Measurements from ENCODE around the gene CENPU. TPM values are rescaled to one million over a fixed set of nuclear protein-coding genes. Genes with fewer than 3 reads are reported as not detected.
A peak's percentile ranks its signal among the peaks of the same experiment; 100 is the strongest.
"Not testable (repeated sequence)": the region's sequence is repeated elsewhere in the genome, so short reads cannot be mapped to it uniquely, and the experiment has no call there.

The CENPU gene
- total RNA-seq, 2 donors from 2014 or later = 5.8 to 11.8 TPM

DNA sequence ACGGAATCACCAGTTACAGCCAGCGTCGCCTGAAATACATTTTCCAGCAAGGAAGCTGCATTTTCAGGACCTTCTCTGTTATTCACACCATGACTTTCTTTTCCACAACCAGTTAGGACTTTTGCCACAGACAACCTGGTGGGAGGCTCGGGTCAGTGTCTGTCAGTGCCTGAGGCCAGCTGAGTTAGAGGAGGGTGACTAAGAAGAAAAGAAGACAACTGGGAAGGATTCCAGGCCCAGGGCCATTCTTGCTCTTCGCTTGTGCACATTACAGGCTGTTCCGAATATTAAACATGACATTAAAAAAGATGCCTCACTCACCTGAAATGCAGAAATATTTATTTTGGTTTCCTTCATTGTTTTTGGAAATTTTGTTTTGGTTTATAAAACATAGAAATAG lies 21.4 kb upstream of the CENPU start:
- ATAC-seq (no peak), DNase-seq (no peak)
- intact Hi-C loops (cut with DNase I, micrococcal nuclease) = no loop called here

DNA sequence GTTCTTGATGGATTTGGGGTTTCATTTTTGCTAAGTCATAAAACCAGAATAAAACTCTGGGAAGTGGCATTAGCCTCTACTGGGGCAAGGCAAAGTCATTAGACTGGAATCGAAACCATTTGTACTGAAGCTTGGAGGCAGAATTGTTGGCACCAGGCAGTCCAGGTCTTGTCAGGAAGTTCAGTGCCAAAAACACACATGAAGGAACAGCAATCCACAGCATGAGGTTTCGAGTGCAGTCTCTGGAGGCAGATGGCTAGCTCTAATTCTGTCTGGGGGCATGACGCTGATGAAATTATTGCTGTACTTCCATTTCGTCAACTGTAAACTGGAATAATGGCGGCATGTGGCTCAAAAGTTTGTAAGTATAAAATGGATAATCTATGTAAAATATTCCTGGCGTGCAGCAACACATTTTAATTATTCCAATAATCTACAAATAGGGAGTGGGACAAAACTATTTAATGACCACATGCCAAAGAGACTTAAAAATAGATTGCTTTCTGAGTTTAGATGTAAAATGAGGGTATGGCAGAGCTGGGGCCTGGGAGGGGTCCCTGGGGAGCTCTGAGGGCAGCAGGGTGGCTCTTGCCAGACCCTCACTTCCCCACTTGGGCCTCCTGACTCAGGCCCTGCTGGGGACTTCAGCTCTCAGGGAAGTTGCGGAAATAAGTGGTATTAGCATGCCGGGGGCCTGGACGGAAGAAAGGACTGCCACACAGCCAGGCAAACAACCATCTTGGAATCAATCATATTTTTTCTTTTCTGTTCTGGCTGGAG lies 18.8 kb upstream of the CENPU start:
- intact Hi-C loops (cut with DNase I, micrococcal nuclease) = no loop called here
- no peak for DNase-seq

DNA sequence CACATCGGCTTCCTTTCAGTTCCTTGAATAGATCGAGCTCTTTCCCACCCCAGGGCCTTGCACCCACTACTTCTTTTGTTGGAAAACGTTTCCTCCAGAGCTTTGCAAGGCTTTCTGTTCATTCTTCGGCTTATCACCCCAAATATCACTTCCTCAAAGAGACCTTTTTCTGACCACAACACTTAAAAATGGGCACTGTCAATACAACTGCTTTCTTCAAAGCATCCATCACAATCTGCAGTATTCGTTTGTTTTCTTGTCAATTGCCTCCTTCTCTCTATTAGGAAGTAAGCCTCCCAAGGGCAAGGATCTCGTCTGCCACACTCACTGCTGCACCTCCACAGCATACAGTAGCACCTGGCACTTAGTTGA lies 17.7 kb upstream of the CENPU start:
- intact Hi-C loops (cut with DNase I, micrococcal nuclease) = no loop called here
- no peak for DNase-seq
- no peak for ATAC-seq

More for the DNA sequence above, 18.8 kb upstream of the CENPU start:
- no peak for ATAC-seq

DNA sequence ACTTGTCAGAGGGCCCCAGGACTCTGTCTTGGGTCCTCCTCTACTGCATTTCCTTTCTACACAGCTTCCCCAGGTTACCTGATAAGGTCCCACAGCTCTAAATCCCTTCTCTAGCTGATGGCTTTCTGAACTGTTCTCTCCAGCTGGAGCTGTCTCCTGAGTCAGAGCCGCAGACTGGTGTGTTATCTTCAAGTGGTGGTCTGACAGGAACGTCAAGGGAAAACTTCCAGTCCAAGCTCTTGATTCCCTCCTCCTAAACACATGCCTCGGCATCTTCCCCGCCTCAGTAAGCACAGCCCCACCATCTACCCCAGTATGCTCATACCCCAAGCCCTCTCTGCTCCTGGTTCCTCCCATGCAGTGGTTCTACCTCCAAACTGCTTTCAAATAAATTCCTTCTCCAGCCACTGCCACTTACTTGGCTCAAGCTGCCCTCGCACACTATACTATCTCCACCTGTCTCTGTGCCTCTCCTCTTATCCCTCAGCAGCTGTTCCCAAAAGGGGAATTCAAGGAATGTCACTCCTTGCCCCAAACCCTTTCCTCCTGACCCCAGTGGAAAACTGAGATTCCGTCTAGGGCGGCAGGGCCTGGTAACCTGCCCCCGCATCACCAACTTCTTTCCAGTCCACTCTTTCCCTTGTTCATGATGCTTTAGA lies 17.2 kb upstream of the CENPU start:
- DNase-seq = no peak
- intact Hi-C loops (cut with DNase I, micrococcal nuclease) = no loop called here
- ATAC-seq = no peak

DNA sequence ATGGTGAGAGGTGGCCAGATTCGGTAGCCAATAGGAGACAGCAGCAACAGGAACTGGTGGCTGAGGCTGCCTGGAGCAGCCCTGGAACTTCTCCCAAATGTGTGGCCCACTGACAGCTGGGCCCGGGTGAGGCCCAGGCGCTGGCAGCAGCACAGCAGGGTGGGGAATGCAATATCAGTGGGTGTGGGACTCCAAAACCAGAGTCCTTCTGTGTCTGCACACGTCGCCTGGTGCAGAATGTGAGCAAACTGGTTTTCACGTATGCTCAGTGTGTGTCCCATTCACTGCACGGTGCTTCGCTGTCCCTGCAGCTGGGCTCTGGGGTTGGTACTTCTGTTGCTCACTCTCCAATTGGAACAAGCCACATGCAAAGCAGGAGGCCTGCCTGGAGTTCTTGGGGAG lies 14.4 kb upstream of the CENPU start:
- intact Hi-C loops (cut with DNase I, micrococcal nuclease) = no loop called here
- peak; percentile 62 for ATAC-seq
- DNase-seq = peak; percentile 37 to 54

DNA sequence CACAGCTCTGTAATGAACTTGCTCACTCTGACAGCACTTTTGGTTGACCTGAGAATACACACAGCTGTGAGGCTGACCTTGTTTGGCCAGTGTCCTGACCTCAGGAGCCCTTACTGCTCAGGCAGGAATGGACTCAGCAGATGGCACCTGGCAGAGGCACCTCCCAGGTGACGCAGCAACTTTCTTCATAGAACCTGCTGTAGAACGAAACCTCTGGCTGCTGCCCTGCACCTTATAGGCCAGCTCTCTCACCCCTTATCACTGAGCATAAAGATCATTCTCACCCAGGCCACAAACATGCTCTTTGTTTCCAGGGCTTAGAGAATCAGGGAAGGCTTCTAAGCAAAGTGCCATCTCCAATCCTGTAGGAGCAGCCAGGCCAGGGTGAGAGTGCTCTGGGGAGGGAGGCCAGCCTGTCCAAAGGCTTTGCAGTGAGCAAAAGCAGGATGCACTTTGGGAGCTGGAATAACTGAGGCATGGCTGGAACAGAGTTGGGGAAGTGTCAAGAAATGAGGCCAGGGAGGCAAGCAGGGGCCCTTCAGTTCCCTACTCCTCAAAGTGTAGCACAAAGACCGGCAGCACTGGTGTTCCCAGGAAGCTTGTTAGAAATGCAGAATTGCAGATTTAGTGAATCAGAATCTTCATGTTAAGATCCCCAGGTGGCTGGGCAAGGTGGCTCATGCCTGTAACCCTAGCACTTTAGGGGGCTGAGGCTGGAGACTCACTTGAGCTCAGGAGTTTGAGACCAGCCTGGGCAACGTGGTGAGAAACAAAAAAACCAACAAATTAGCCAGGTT lies 13.3 kb upstream of the CENPU start:
- ATAC-seq = peak; percentile 84
- intact Hi-C loops (cut with DNase I, micrococcal nuclease) = no loop called here
- peak; percentile 69 to 81 for DNase-seq

DNA sequence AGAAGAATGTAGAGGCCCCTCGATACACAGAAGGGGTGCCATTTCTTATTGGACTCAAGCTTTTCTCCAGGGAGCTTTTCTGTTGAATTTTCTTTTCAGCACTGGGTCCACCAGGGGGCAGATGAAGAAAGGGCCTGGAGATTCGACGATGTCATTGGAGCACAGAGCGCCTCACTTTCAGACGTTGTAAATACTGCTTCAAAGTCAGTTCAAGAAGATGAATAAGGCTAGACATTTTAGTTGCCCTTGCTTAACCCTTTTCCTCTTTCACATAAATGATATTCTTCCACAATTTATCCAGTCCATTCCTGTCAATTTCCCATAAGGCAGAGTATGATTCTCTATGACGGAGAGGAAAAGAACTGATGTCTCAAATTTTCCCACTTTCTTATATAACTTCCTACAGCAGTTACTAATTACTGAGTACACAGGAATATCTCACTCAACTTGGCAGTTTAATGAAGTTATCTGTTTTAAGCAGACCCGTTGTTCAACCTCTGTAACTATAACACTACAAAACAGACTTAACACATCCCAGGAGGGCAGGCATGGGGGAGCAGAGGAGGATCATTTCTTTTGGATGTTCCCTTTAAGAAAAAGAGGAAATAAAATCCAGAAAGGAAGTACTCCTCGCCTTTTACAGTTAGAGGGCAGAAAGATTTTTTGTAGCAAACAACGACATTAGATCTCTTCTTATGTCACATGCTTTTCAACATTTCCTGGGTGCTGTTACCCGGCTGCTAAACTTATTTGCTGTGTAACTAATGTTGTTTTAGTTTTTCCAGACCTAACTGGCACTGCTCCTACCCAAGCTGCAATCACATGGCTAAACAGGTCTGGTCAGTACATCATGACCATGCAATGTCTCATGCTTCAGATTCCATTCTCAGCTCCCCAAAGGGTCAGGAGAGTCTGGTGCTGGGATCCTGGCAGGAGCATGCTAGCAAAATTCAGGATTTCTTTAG lies 12.2 kb upstream of the CENPU start:
- ATAC-seq (peak; percentile 63), DNase-seq (peak; percentile 72 to 84)
- intact Hi-C loops (cut with DNase I, micrococcal nuclease) = no loop called here

DNA sequence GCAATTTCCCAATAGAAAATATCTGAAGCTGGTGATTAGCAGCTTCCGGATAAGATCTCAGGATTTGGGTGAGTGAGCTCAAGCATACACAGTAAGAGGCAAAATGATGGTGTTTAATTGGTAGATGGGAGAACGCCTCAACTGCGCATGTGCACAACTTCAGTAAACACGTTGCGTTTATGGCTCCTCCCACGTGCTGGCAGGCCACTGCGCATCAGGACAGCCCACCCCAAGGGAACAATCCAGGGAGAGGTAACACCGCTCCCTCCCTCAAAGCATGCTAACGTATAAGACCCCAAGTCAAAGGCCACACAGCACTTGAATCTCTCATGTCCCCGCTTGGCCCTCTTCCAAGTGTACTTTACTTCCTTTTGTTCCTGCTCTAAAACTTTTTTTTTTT lies 10.3 kb upstream of the CENPU start:
- intact Hi-C loops (cut with DNase I, micrococcal nuclease) = loop anchor here in 1 of 2 donors (5.0 kb wide), 1 partner anchor 238 kb away; no protein-coding TSS in a partner anchor
- DNase-seq (no peak), ATAC-seq (no peak)

DNA sequence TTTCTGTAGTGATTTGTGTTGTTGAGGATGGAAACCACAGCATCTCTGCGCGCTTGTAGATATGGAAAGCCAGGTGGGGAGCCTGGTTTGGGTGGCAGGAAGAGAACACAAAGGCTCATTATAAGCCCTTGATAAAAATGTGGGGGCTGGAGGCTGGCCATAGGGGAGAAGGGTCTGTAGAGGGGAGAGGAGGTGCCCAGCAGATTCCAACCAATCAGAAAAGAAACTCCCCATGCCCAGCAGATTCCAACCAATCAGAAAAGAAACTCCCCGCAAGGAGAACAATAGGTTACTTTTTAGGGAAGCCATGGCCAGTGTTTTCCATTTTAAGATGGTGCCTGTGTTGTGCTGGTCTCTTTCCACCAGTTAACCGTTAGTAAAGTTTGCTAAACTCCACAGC lies 9.8 kb upstream of the CENPU start:
- DNase-seq (no peak), ATAC-seq (no peak)
- intact Hi-C loops (cut with DNase I, micrococcal nuclease) = loop anchor here in 1 of 2 donors (5.0 kb wide), 1 partner anchor 239 kb away; no protein-coding TSS in a partner anchor

DNA sequence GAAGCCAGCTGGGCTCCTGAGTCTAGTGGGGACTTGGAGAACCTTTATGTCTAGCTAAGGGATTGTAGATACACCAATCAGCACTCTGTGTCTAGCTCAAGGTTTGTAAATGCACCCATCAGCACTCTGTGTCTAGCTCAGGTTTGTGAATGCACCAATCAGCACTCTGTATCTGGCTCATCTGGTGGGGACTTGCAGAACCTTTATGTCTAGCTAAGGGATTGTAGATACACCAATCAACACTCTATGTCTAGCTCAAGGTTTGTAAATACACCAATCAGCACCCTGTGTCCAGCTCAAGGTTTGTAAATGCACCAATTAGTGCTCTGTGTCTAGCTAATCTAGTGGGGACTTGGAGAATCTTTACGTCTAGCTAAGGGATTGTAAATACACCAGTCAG lies 7.8 kb upstream of the CENPU start:
- not testable (repeated sequence) for ATAC-seq, DNase-seq
- intact Hi-C loops (cut with DNase I, micrococcal nuclease) = loop anchor here in 1 of 2 donors (5.0 kb wide), 1 partner anchor 241 kb away; no protein-coding TSS in a partner anchor

DNA sequence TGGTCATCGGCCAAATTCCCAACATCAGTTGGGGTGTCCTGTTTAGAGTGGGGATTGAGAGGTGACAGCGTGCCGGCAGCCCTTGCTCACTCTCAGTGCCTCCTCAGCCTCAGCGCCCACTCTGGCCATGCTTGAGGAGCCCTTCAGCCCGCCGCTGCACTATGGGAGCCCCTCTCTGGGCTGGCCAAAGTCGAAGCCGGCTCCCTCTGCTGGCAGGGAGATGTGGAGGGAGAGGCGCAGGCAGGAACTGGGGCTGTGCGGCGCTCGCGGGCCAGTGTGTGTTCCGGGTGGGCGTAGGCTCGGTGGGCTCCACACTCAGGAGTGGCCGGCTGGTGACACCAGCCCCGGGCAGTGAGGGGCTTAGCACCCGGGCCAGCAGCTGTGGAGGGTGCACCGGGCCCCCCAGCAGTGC lies 7.1 kb upstream of the CENPU start:
- intact Hi-C loops (cut with DNase I, micrococcal nuclease) = loop anchor here in 1 of 2 donors (5.0 kb wide), 1 partner anchor 241 kb away; no protein-coding TSS in a partner anchor

DNA sequence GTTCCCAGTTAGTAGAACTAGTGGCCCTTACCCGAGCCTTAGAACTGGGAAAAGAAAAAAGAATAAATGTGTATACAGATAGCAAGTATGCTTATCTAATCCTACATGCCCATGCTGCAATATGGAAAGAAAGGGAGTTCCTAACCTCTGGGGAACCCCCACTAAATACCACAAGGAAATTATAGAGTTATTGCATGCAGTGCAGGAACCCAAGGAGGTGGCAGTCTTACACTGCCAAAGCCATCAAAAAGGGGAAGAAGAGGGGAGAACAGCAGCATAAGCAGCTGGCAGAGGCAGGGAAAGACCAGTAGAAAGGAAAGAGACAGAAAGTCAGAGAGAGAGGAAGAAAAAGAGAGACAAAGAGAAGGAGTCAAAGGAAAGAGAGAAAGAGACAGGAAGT lies 5.7 kb upstream of the CENPU start:
- intact Hi-C loops (cut with DNase I, micrococcal nuclease); ATAC-seq; DNase-seq: not testable (repeated sequence)

More for the DNA sequence above, 7.1 kb upstream of the CENPU start:
- DNase-seq (no peak), ATAC-seq (no peak)

DNA sequence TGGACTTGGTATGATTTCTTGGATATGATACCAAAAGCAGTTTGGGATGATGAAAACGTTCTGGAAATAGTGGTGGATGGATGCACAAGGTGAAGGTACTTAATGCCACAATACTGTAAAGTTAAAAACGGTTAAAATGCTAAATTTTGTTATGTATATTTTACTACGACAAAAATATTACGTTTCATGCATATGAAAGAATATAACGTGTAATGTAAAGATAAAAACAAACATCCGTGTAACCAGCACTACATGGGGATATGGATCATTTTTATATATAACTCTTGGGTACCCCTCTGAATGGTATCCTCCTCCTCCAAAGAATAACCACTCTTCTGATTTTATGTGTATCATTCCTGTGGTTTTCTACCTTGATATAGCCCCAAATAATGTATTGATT lies 862 bp upstream of the CENPU start:
- no peak for ATAC-seq
- intact Hi-C loops (cut with DNase I, micrococcal nuclease) = no loop called here
- DNase-seq = no peak

DNA sequence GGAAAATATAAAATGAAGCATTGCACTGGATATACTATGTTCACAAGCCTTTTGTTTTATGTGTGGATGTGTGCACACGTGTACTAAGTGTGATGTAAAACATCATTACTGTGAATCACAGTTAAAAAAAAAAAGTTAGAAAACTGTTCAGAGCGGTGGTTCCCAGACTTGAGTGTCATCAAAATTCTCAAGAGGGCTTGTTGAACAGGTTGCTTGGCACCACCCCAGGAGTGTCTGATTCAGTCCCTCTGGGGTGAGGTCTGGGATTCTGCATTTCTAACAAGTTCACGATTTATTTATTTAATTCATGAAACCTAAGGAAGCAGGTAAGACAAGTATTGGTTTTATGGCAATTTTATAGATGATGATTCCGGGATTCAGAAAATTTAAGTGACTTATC lies 1.8 kb downstream of the CENPU start:
- intact Hi-C loops (cut with DNase I, micrococcal nuclease) = no loop called here
- ATAC-seq = no peak
- DNase-seq = no peak

DNA sequence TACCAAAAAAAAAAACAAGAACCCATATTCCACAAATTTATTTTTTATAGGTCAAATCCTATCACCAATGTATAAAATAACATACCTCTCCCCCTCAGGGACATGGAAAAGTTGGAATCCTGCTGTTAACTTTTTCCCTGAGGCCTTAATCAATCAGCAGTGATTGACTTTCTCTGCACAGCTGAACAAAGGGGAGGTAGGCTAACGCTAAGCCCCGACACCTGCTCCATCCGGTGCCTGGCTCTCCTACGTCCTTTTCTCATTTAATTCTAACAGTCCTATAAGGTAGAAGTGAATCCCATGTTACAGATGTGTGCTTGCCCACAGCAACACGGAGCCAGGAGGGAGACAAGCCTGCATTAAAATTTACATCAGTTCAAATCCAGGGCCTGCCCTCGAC lies 2.8 kb downstream of the CENPU start:
- DNase-seq = no peak
- ATAC-seq = no peak
- intact Hi-C loops (cut with DNase I, micrococcal nuclease) = no loop called here

DNA sequence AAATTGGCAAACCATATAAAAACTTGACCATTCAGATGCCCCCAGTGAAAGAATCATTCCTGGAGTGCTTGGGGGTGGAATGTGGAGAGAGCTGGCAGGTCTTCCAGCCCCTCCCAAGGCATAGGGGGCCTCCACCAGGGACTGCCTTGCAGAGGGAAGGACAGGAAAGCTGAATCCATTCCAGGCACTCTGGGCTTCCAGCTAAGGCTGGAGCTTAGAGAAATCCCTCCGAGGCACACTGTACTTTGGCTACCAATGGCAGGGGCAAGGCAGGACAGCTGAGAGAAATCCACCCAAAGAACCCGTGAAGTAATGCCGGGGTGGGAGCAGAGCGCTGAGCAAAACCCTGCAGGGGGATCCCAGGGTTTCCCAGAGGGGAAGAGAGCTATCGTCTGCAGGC lies 4.0 kb downstream of the CENPU start:
- DNase-seq (no peak), ATAC-seq (no peak)
- intact Hi-C loops (cut with DNase I, micrococcal nuclease) = loop anchor here in 1 of 2 donors (10.0 kb wide), 1 partner anchor 85 kb away; the partner anchor contains the start of genes CASP3 and PRIMPOL

DNA sequence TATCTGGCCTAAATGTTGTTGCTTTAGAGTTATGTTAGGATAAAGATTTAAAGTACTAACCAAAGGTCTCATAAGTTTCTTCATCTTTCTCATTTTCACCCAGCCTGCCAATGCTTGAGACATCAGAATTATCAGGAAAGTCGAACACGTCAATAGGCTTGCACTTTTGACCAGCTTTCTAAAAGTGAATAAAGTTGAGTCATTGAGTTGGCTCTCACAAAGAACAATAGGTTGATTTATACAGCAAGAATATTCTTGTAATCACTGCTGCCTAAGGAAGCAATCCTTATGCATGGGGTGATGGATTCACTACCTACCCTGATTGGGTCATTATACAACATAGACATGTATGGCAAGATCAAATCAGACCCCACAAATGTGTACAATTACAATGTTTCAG lies 5.0 kb downstream of the CENPU start:
- intact Hi-C loops (cut with DNase I, micrococcal nuclease) = loop anchor here in 1 of 2 donors (10.0 kb wide), 1 partner anchor 84 kb away; the partner anchor contains the start of genes CASP3 and PRIMPOL
- ATAC-seq = no peak
- DNase-seq = no peak

DNA sequence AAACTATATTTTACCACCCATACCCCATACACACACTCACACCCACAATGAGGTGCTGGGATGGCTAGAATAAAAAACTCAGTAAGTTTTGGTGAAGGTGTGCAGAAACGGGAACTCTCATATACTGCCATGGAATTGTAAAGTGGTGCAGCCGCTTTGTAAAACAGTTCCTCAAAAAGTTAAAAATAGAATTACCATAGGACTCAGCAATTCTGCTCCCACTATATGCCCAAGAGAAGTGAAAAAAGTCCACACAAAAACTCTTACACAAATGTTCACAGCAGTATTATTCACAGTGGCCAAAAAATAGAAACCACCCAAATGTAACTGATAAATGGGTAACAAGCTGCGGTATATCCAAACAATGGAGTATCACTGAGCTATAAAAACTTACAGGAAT lies 6.5 kb downstream of the CENPU start:
- no peak for DNase-seq
- intact Hi-C loops (cut with DNase I, micrococcal nuclease) = loop anchor here in 1 of 2 donors (10.0 kb wide), 1 partner anchor 83 kb away; the partner anchor contains the start of genes CASP3 and PRIMPOL
- ATAC-seq = no peak
